MCF 10A (cell line): Measurements from ENCODE around the gene TULP4. TPM values are rescaled to one million over a fixed set of nuclear protein-coding genes. Genes with fewer than 3 reads are reported as not detected.

Experiments
- BruUV-seq: library from RNA; stranded (reverse); fragments of 400-500 nt; replicated peaks from 2 replicates; lab custom pipeline; 2021; lab: Mats Ljungman, UMichigan
- CTCF ChIA-PET: fragments of 300-600 bp; sonication (Branson Sonifier 250); formaldehyde crosslinking; extraction: SDS; loops from one replicate; lab custom pipeline; 2021; ENCODE audit warnings: antibody characterized with exemption, inconsistent platforms; lab: Yijun Ruan, JAX
- POLR2A ChIA-PET: fragments of 300-600, 350-650 bp; sonication (Branson Sonifier 250); formaldehyde crosslinking; extraction: SDS; loops from one replicate; lab custom pipeline; 2020; ENCODE audit warnings: antibody characterized with exemption, inconsistent platforms; lab: Yijun Ruan, JAX
- DNase-seq: peaks from one replicate; pipeline ENCODE4 v3.0.0-alpha.2; 2018; ENCODE audit not compliant: unreplicated experiment
- H3K27ac Mint-ChIP-seq: one replicate; pipeline ENCODE4 v1.8.0; 2022; ENCODE audit warnings: mild to moderate bottlenecking, low read depth, mixed read lengths; ENCODE audit not compliant: unreplicated experiment
- H3K27me3 Mint-ChIP-seq: one replicate; pipeline ENCODE4 v1.8.0; 2022; ENCODE audit warnings: mixed read lengths; ENCODE audit not compliant: insufficient read depth, unreplicated experiment
- H3K36me3 Mint-ChIP-seq: one replicate; pipeline ENCODE4 v1.8.0; 2022; ENCODE audit warnings: mild to moderate bottlenecking, moderate library complexity, mixed read lengths; ENCODE audit not compliant: insufficient read depth, unreplicated experiment
- H3K4me1 Mint-ChIP-seq: one replicate; pipeline ENCODE4 v1.8.0; 2022; ENCODE audit warnings: mixed read lengths; ENCODE audit not compliant: insufficient read depth, unreplicated experiment
- H3K4me3 Mint-ChIP-seq: one replicate; pipeline ENCODE4 v1.8.0; 2022; ENCODE audit warnings: mild to moderate bottlenecking, moderate library complexity, mixed read lengths; ENCODE audit not compliant: unreplicated experiment
- H3K9me3 Mint-ChIP-seq: one replicate; pipeline ENCODE4 v1.8.0; 2022; ENCODE audit warnings: mixed read lengths; ENCODE audit not compliant: unreplicated experiment
- intact Hi-C: fragments of 100-400 bp; cut with micrococcal nuclease; formaldehyde crosslinking; loops from 2 replicates; pipeline ENCODE4 v1.14.1; 2022
- total RNA-seq: library from RNA; stranded (reverse); gene quantifications from 2 replicates; pipeline ENCODE4 v1.2.3, GENCODE V29; 2022
- TF ChIP-seq, protein P1 (sequence below): fragments of 200-600 bp; IDR thresholded peaks from one replicate; pipeline ENCODE4 v1.8.0; 2022; ENCODE audit warnings: antibody characterized with exemption, mild to moderate bottlenecking; ENCODE audit not compliant: unreplicated experiment

The TULP4 gene
- total RNA-seq, 1 experiment from 2014 or later, result 64.2 TPM

DNA sequence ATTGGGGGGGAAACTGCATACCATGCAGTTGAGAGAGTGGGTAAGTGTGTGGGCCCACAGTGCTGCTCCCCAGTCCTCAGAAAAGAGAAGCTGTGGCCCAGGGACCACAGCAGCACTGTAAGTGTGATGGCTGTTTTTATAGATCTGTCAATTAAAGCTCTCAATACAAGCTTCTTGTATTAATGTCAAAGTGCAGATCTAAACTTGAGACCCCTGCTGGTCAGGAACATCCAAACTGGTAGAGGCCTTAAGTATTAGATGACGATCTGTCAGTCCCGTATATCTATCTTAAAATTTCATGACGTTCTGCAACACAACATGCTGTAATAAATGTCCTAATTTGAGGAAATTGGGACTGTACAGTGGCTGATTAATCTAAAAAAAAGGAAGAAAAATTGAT is 74.8 kb downstream of the TULP4 start:
- DNase-seq, result no peak
- Mint-ChIP-seq H3K4me3 (no peak overlapping the region), H3K27me3 (no peaks in the 10 kb centered on the region), H3K36me3 (no peaks in the 10 kb centered on the region), H3K4me1 (peaks cover 8% of the 10 kb centered on the region), H3K9me3 (no peaks in the 10 kb centered on the region), H3K27ac (no peak overlapping the region)
- TF ChIP-seq, protein P1, sequence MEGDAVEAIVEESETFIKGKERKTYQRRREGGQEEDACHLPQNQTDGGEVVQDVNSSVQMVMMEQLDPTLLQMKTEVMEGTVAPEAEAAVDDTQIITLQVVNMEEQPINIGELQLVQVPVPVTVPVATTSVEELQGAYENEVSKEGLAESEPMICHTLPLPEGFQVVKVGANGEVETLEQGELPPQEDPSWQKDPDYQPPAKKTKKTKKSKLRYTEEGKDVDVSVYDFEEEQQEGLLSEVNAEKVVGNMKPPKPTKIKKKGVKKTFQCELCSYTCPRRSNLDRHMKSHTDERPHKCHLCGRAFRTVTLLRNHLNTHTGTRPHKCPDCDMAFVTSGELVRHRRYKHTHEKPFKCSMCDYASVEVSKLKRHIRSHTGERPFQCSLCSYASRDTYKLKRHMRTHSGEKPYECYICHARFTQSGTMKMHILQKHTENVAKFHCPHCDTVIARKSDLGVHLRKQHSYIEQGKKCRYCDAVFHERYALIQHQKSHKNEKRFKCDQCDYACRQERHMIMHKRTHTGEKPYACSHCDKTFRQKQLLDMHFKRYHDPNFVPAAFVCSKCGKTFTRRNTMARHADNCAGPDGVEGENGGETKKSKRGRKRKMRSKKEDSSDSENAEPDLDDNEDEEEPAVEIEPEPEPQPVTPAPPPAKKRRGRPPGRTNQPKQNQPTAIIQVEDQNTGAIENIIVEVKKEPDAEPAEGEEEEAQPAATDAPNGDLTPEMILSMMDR, result no peak
- CTCF ChIA-PET, result interaction anchor here (0.6 to 0.7 kb wide), 4 partner anchors 9 to 224 kb away, joined by 3 to 6 read pairs (median 3); no protein-coding TSS in a partner anchor
- BruUV-seq, result no TSS peak
- POLR2A ChIA-PET, result interaction anchor here (0.5 to 2.4 kb wide), 6 partner anchors 9 to 828 kb away, joined by 3 to 8 read pairs (median 4); no protein-coding TSS in a partner anchor
- intact Hi-C loops, result no loop called here

DNA sequence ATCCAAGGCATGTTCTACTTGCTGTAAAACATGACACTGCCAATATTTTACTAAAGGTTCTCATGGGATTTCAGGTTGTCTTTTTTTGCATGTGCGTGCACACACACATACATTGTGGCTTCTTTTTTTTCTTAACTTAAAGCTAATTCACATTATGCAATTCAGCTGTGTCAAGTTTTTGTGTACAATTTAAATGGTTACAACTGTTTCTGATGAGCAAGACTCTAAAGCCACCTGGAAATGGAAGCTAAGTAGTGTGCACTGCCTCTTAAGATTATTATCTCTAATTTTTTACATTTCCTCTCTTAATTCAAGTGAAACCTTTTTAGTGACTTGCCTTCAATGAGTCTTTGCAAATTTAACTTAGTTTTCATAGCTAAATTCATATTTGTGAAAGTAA is 75.3 kb downstream of the TULP4 start:
- Mint-ChIP-seq H3K27ac (no peak overlapping the region), H3K9me3 (no peaks in the 10 kb centered on the region), H3K4me1 (peaks cover 8% of the 10 kb centered on the region), H3K4me3 (no peak overlapping the region), H3K36me3 (no peaks in the 10 kb centered on the region), H3K27me3 (no peaks in the 10 kb centered on the region)
- no peak for DNase-seq
- intact Hi-C loops, result no loop called here
- TF ChIP-seq, protein P1, result no peak
- no TSS peak for BruUV-seq
- POLR2A ChIA-PET, result interaction anchor here (0.9 to 2.4 kb wide), 6 partner anchors 9 to 167 kb away, joined by 3 to 8 read pairs (median 5); no protein-coding TSS in a partner anchor
- CTCF ChIA-PET, result interaction anchor here (0.6 kb wide), 1 partner anchor 21 kb away, joined by 3 read pairs; no protein-coding TSS in a partner anchor

- Mint-ChIP-seq H3K27ac (no peak overlapping the region), H3K4me1 (no peaks in the 10 kb centered on the region), H3K36me3 (no peaks in the 10 kb centered on the region), H3K27me3 (no peaks in the 10 kb centered on the region), H3K9me3 (no peaks in the 10 kb centered on the region), H3K4me3 (no peak overlapping the region)
- BruUV-seq, result no TSS peak
- intact Hi-C loops, result no loop called here
- no peak for DNase-seq
- ChIA-PET CTCF (interaction anchor here (0.6 kb wide), 3 partner anchors 170 to 722 kb away, joined by 3 read pairs; no protein-coding TSS in a partner anchor), POLR2A (interaction anchor here (1.2 kb wide), 1 partner anchor 8 kb away, joined by 6 read pairs; no protein-coding TSS in a partner anchor)
- TF ChIP-seq, protein P1, result no peak
These were observed 76.5 kb downstream of the TULP4 start for GRCh38 chr6:158388727-158389126.

- intact Hi-C loops, result no loop called here
- Mint-ChIP-seq H3K27me3 (no peaks in the 10 kb centered on the region), H3K4me1 (no peaks in the 10 kb centered on the region), H3K27ac (no peak overlapping the region), H3K36me3 (no peaks in the 10 kb centered on the region), H3K4me3 (no peak overlapping the region), H3K9me3 (no peaks in the 10 kb centered on the region)
- ChIA-PET POLR2A (interaction anchor here (0.6 kb wide), 1 partner anchor 17 kb away, joined by 3 read pairs; no protein-coding TSS in a partner anchor), CTCF (interaction anchor here (0.6 kb wide), 2 partner anchors 209 to 723 kb away, joined by 3 read pairs; no protein-coding TSS in a partner anchor)
- no TSS peak for BruUV-seq
- TF ChIP-seq, protein P1, result no peak
- DNase-seq, result peak; percentile 26
These were observed 77.1 kb downstream of the TULP4 start for GRCh38 chr6:158389193-158389919.
